Endothelial cell of umbilical vein (primary cell): ENCODE measurements around the gene SPAG16. TPM values are rescaled to one million over a fixed set of nuclear protein-coding genes. Genes with fewer than 3 reads are reported as not detected.

ENCODE experiments used
- BruUV-seq: library from RNA; stranded (reverse); fragments of 400-500 nt; replicated peaks from 2 replicates; lab custom pipeline; 2021; lab: Mats Ljungman, UMichigan
- CTCF ChIA-PET: fragments of 300-600, 350-600 bp; sonication (Branson Sonifier 250); formaldehyde crosslinking; loops from one replicate; lab custom pipeline; 2021; ENCODE audit warnings: antibody characterized with exemption, inconsistent platforms; lab: Charles Lee
- POLR2A ChIA-PET: fragments of 300-600, 350-600 bp; sonication (Branson Sonifier 250); formaldehyde crosslinking; loops from one replicate; lab custom pipeline; 2021; ENCODE audit warnings: antibody characterized with exemption, inconsistent platforms; lab: Charles Lee
- DNase-seq: peaks from one replicate; pipeline ENCODE4 v3.0.0-alpha.2; 2011; ENCODE audit warnings: low read depth, low spot score
- FAIRE-seq: peaks from 2 replicates; lab custom pipeline; 2011; peaks lifted over from hg19 to GRCh38; lab: Jason Lieb, UNC
- H2AFZ ChIP-seq: 2 replicates; pipeline ENCODE4 v1.6.0; 2012; ENCODE audit warnings: low read depth, low read length, control low read depth, inconsistent platforms
- H3K27ac ChIP-seq: 2 replicates; pipeline ENCODE4 v1.5.1; 2011; ENCODE audit warnings: low read depth, mild to moderate bottlenecking, control low read depth, low read length, moderate library complexity; ENCODE audit not compliant: insufficient read depth
- H3K27me3 ChIP-seq, 2 experiments: 2 replicates each; pipeline versions ENCODE4 v1.6.0 to v1.6.1; 2011; ENCODE audit warnings: low read length in 2 of 2, mixed read lengths in 1 of 2; ENCODE audit not compliant: control insufficient read depth in 2 of 2, insufficient read depth in 2 of 2
- H3K36me3 ChIP-seq, 2 experiments: 2 replicates in 1 of 2; 3 replicates in 1 of 2; pipeline ENCODE4 v1.5.1; 2011; ENCODE audit warnings: low read length in 2 of 2, mild to moderate bottlenecking in 1 of 2, moderate library complexity in 1 of 2; ENCODE audit not compliant: control insufficient read depth in 2 of 2, insufficient read depth in 2 of 2; ENCODE audit errors: extremely low read depth in 1 of 2
- H3K4me1 ChIP-seq: 3 replicates; pipeline ENCODE4 v1.5.1; 2011; ENCODE audit warnings: mild to moderate bottlenecking, low read length; ENCODE audit not compliant: control insufficient read depth, insufficient read depth; ENCODE audit errors: extremely low read depth
- H3K4me2 ChIP-seq: 2 replicates; pipeline ENCODE4 v1.6.1; 2011; ENCODE audit warnings: low read length, control low read depth, mixed read lengths; ENCODE audit not compliant: insufficient read depth
- H3K4me3 ChIP-seq, 3 experiments: fragments of 200-600 bp in 1 of 3; sonication (generic), shearing (Covaris generic) in 1 of 3; replicated peaks in 1 of 3; 2 replicates each; pipeline ENCODE4 v1.5.1; 2011 to 2016; ENCODE audit warnings: control low read depth in 3 of 3, low read length in 3 of 3, mild to moderate bottlenecking in 2 of 3, inconsistent platforms in 1 of 3, low read depth in 1 of 3, moderate library complexity in 1 of 3; ENCODE audit not compliant: insufficient read depth in 1 of 3
- H3K79me2 ChIP-seq: 2 replicates; pipeline ENCODE4 v1.6.0; 2012; ENCODE audit warnings: low read length, inconsistent platforms; ENCODE audit not compliant: control insufficient read depth, insufficient read depth
- H3K9ac ChIP-seq: replicated peaks from 2 replicates; pipeline ENCODE3; 2011; ENCODE audit warnings: low read length, control low read depth; ENCODE audit not compliant: insufficient read depth; ENCODE audit errors: extremely low read depth
- H3K9me1 ChIP-seq: replicated peaks from 3 replicates; pipeline ENCODE4 v1.6.0; 2011; ENCODE audit warnings: mild to moderate bottlenecking, low read length; ENCODE audit not compliant: control insufficient read depth, insufficient read depth; ENCODE audit errors: extremely low read depth
- H3K9me3 ChIP-seq: replicated peaks from 2 replicates; pipeline ENCODE4 v1.5.1; 2012; ENCODE audit warnings: low read length, inconsistent platforms; ENCODE audit not compliant: control insufficient read depth, insufficient read depth
- H4K20me1 ChIP-seq: replicated peaks from 2 replicates; pipeline ENCODE3; 2011; ENCODE audit warnings: mild to moderate bottlenecking, low read length; ENCODE audit not compliant: control insufficient read depth, insufficient read depth; ENCODE audit errors: extremely low read depth
- CTCF ChIP-seq, 2 donors: IDR thresholded peaks; 1 replicate in 1 of 2; 2 replicates in 1 of 2; pipeline ENCODE4 v1.5.1; 2011; ENCODE audit warnings: low read length in 2 of 2, mild to moderate bottlenecking in 2 of 2, moderate library complexity in 2 of 2, control low read depth in 1 of 2, inconsistent platforms in 1 of 2, low read depth in 1 of 2; ENCODE audit not compliant: insufficient read depth in 1 of 2; ENCODE audit errors: extremely low read depth in 1 of 2
- EZH2 ChIP-seq: IDR thresholded peaks from 2 replicates; pipeline ENCODE4 v1.6.1; 2012; ENCODE audit warnings: borderline replicate concordance, low read depth, mild to moderate bottlenecking, moderate library complexity, low read length, inconsistent platforms; ENCODE audit not compliant: severe bottlenecking
- FOS ChIP-seq: IDR thresholded peaks from 2 replicates; pipeline ENCODE4 v1.6.1; 2011; ENCODE audit warnings: mild to moderate bottlenecking, low read length, moderate library complexity, borderline replicate concordance; ENCODE audit not compliant: insufficient read depth
- GATA2 ChIP-seq: IDR thresholded peaks from 2 replicates; pipeline ENCODE4 v1.7.0; 2011; ENCODE audit warnings: low read depth, mild to moderate bottlenecking, moderate library complexity, mixed read lengths, low read length; ENCODE audit not compliant: insufficient read length, insufficient read depth
- JUN ChIP-seq: IDR thresholded peaks from 2 replicates; pipeline ENCODE4 v1.6.1; 2011; ENCODE audit warnings: borderline replicate concordance, low read depth; ENCODE audit not compliant: insufficient read length, insufficient read depth
- MYC ChIP-seq: IDR thresholded peaks from one replicate; pipeline ENCODE4 v1.6.1; 2011; ENCODE audit warnings: mild to moderate bottlenecking, low read depth, low read length
- POLR2A ChIP-seq: IDR thresholded peaks from 2 replicates; pipeline ENCODE4 v1.6.1; 2012; ENCODE audit warnings: low read depth, mild to moderate bottlenecking, control low read depth, low read length
- POLR2AphosphoS5 ChIP-seq: IDR thresholded peaks from 2 replicates; pipeline ENCODE4 v1.6.1; 2012; ENCODE audit warnings: low read depth, mild to moderate bottlenecking, control low read depth, low read length, moderate library complexity; ENCODE audit not compliant: insufficient read depth
- dilution Hi-C: fragments of 300-500 bp; cut with MboI; formaldehyde crosslinking; loops from one replicate; pipeline ENCODE4 v1.15.0; 2019; ENCODE audit warnings: low sequenced_read_pairs; ENCODE audit not compliant: extremely low pct_ligation_motif_present
- intact Hi-C: fragments of 100-400 bp; cut with micrococcal nuclease; formaldehyde crosslinking; loops from one replicate; pipeline ENCODE4 v1.10.0; 2022
- polyA plus RNA-seq, 4 experiments: library from polyadenylated mRNA; depleted of rRNA in 3 of 4; stranded (reverse) in 3 of 4; unstranded in 1 of 4; fragments of >200 nt; gene quantifications; 2 replicates each; pipeline versions ENCODE4 v1.2.1 to v1.2.3, GENCODE V29; 2011 to 2012; ENCODE audit warnings: missing spikeins in 1 of 4
- total RNA-seq: library from RNA; stranded (reverse); gene quantifications from 2 replicates; pipeline ENCODE4 v1.2.3, GENCODE V29; 2021
- TF ChIP-seq, protein P1 (sequence below): IDR thresholded peaks from 2 replicates; pipeline ENCODE4 v1.6.1; 2011; ENCODE audit not compliant: insufficient read depth, insufficient read length

The SPAG16 gene
- total and polyA plus RNA-seq, 2 donors (not counting 3 experiments of a cell fraction or from before 2014, with no cell fraction given): 4.0 to 7.7 TPM

DNA sequence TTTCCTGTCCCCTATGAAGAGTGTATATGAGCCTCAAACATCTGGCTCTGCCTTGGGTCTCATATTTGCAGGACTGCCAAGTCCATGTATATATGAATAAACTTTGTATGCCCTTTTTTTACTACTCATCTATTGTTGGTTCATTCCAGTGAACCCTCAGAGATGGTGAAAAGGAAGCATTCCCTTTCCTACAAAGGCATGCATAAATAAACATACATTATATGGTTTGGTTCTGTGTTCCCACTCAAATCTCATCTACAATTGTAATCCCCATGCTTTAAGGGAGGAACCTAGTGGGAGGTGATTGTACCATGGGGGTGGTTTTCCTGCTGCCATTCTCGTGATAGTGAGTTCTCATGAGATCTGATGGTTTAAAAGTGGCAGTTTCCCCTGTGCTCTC lies 534.2 kb downstream of the SPAG16 start:
- no peaks in the 10 kb centered on the region for H3K9me3 ChIP-seq
- intact Hi-C loops (no loop called here), dilution Hi-C loops (no loop called here)
- H3K4me3 ChIP-seq: no peak overlapping the region
- BruUV-seq: no TSS peak
- TF ChIP-seq EZH2: no peak
- TF ChIP-seq CTCF (IDR thresholded peaks at IDR 0.05; ENCODE audit: extremely low read depth in 1 of 2, insufficient read depth in 1 of 2, low read depth in 1 of 2, low read length in 2 of 2): no peak
- no peak for TF ChIP-seq GATA2
- TF ChIP-seq POLR2A: no peak
- no peak for TF ChIP-seq POLR2AphosphoS5
- TF ChIP-seq, protein P1, sequence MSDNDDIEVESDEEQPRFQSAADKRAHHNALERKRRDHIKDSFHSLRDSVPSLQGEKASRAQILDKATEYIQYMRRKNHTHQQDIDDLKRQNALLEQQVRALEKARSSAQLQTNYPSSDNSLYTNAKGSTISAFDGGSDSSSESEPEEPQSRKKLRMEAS: no peak
- no peak for TF ChIP-seq FOS
- no peak for TF ChIP-seq JUN
- TF ChIP-seq MYC: no peak
- no peaks in the 10 kb centered on the region for H3K36me3 ChIP-seq
- H4K20me1 ChIP-seq: no peaks in the 10 kb centered on the region
- no peak for DNase-seq
- no peaks in the 10 kb centered on the region for H3K27me3 ChIP-seq
- ChIA-PET CTCF (no interaction called here), POLR2A (no interaction called here)
- H3K9ac ChIP-seq: no peak overlapping the region
- FAIRE-seq: no peak
- H2AFZ ChIP-seq: no peak overlapping the region
- no peaks in the 10 kb centered on the region for H3K9me1 ChIP-seq
- no peak overlapping the region for H3K4me2 ChIP-seq
- no peaks in the 10 kb centered on the region for H3K4me1 ChIP-seq
- no peaks in the 10 kb centered on the region for H3K79me2 ChIP-seq
- no peak overlapping the region for H3K27ac ChIP-seq
